NT2/D1 (cell line): ENCODE results near the gene CORO1C.

Experiments
- SUZ12 ChIP-seq: IDR thresholded peaks from 2 replicates; pipeline ENCODE4 v1.6.1; 2011; ENCODE audit not compliant: insufficient read length, insufficient read depth; ENCODE audit errors: extremely low read depth
- YY1 ChIP-seq: IDR thresholded peaks from 2 replicates; pipeline ENCODE4 v1.6.1; 2011; ENCODE audit not compliant: insufficient read length, insufficient read depth
- ZNF274 ChIP-seq: IDR thresholded peaks from 2 replicates; pipeline ENCODE4 v1.6.1; 2011; ENCODE audit warnings: mild to moderate bottlenecking, low read depth, low read length

- TF ChIP-seq SUZ12: no peak
- no peak for TF ChIP-seq YY1
- no peak for TF ChIP-seq ZNF274
These were observed 37.5 kb upstream of the CORO1C start for GRCh38 chr12:108768591-108769500.
